Embryonic facial prominence (tissue), 1 donor: ENCODE measurements around the gene ZBTB25.

Source experiments
- DNase-seq: peaks from one replicate; pipeline ENCODE4 v3.0.0-alpha.2; 2016; ENCODE audit errors: extremely low spot score

ZBTB25 gene

DNA sequence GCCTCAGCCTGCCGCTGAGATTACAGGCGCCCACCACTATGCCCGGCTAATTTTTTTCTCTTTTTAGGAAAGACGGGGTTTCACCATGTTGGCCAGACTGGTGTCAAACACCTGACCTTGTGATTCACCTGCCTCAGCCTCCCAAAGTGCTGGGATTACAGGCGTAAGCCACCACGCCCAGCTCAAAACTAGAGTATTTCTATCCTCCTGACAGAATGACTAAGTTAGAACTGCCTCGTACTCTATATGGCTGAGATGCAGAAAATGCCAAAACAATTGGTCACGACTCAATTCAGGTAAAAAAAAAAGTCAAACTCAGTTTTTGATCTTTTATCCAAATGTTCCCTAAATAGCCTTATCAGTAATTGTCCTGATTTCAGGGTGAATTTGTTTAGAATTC is 27.2 kb downstream of the ZBTB25 start:
- DNase-seq: no peak

DNA sequence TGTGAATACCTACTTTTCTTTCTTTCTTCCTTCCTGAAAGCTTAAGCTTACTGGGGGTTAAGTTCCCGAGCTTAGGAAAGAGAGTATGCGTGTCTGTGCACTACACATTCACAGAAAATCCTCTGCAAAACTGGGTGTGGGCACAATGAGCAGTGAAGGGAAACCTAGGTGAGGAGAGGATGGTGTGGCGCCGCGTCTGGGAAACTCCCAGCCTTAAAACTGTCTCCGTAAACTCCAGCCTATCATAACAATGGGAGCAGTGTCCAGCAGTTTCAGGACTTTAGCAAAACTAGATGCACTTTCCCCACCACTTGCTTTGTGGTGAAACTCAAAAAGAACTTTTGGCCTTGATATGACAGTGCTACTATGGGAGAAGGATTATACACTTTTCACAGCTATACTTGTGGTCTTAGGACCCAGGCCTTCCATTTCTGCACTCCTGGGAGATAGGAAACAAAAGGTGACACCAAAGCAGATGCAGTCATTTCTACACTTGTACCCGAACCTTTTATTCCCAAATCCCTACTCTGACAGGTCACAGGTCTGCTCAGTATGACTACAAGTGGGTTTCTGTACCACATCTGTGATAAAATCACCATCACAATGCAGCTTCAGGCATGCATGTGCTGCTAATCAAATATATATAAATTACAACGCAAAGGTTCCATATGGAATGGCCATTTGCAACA is 27.9 kb downstream of the ZBTB25 start:
- no peak for DNase-seq

- DNase-seq: no peak
Measured at GRCh38 chr14:64474698-64475097, 28.9 kb downstream of the ZBTB25 start.

DNA sequence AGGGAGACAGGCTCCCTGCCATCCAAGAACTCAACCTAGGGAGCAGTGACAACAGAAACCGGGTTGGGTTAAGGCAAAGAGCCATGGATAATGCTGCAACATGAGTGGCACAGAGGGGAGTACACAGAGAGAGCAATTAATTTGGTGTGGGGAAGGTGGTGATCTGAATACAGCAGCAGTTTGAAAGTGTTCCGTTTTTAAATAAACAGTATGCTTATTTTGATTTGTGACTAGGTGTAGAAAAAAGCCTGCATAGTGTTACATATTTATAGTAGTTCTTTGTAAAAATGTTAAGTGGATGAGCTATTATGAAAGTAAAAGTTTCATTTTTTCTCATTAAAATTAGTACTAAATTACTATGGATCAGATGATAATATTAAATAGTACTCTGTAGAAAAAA is 29.6 kb downstream of the ZBTB25 start:
- no peak for DNase-seq

GRCh38 chr14:64468451-64468850 is 35.2 kb downstream of the ZBTB25 start:
- no peak for DNase-seq

GRCh38 chr14:64467566-64467965 is 36.1 kb downstream of the ZBTB25 start:
- no peak for DNase-seq

GRCh38 chr14:64467101-64467500 is 36.5 kb downstream of the ZBTB25 start:
- DNase-seq: no peak

- no peak for DNase-seq
Measured at GRCh38 chr14:64465831-64466554, 37.6 kb downstream of the ZBTB25 start.

- no peak for DNase-seq
Measured at GRCh38 chr14:64465191-64465822, 38.3 kb downstream of the ZBTB25 start, which contains the start of gene AKAP5. TSS of gene AKAP5 (plus strand) at chr14:64465499. CDS start at chr14:64468395, 2,896 bp downstream.

- no peak for DNase-seq
Measured at GRCh38 chr14:64464651-64465050, 39.0 kb downstream of the ZBTB25 start.

DNA sequence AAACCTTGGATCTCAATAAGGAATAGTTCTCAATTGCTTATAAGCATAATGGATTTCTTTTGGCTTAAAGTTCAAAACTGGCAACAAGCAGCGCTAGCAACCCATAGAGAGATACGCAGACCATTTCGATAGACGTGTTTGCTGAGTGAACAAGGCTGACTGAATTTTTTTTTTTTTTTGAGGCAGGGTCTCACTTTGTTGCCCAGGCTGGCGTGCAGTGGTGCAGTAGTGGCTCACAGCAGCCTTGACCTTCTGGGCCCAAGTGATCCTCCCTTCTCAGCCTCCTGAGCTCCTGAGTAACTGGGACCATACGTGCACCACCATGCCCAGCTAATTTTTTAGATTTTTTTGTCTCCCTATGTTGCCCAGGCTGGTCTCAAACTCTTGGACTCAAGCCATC is 39.8 kb downstream of the ZBTB25 start:
- DNase-seq: no peak

DNA sequence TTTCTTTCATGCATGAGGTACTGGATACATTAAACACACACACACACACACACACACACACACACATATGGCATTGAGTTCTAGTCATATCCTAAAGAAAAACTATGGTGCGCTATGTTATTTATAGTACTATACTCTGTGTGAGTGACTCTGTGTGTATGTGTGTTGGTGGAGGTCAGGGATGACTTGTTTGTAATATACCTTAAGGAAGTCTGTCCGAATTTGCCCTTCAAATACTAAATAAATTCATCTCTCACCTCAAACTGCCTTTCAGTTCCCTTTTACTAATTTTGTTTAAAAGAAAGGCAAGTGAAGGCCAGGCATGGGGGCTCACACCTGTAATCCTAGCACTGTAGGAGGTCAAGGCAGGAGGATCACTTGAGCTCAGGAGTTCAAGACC is 40.4 kb downstream of the ZBTB25 start:
- no peak for DNase-seq

GRCh38 chr14:64461221-64461620 is 42.4 kb downstream of the ZBTB25 start:
- no peak for DNase-seq

GRCh38 chr14:64459405-64460136 is 44.1 kb downstream of the ZBTB25 start:
- DNase-seq: no peak

DNA sequence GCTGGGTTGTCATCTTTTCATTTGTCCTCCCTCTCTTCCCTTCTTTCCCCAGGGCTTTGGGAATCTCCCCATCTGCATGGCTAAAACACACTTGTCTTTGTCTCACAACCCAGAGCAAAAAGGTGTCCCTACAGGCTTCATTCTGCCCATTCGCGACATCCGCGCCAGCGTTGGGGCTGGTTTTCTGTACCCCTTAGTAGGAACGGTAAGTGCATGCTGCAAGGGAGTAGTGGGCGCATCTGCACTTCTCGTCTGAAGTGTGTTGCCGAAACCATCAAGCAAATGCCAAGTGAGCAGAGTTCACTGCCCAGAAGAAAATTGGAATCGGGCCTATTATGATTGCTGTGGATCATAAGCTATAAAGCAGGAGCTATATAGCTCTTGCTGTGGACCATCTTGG is 49.0 kb downstream of the ZBTB25 start:
- no peak for DNase-seq

DNA sequence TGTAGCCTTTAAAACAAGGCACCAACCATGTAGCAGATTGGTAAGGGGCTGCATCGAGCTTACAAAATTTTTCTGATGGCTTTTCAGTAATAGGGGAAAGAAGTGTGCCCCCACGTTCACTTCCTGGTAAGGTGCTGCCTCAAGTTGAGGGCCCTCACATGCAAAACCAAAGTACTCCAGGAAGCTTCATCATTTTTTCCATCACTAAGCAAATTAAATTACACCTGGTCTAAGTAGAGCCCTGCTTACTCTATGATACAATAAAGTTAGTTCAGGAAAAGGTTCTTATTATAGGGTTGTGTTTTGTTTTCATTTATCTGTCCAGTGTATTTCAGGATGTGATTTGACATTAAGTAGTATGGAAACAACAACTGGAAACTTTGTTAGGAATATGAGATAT is 53.4 kb downstream of the ZBTB25 start:
- no peak for DNase-seq

- no peak for DNase-seq
Measured at GRCh38 chr14:64447876-64448670, 55.6 kb downstream of the ZBTB25 start.

DNA sequence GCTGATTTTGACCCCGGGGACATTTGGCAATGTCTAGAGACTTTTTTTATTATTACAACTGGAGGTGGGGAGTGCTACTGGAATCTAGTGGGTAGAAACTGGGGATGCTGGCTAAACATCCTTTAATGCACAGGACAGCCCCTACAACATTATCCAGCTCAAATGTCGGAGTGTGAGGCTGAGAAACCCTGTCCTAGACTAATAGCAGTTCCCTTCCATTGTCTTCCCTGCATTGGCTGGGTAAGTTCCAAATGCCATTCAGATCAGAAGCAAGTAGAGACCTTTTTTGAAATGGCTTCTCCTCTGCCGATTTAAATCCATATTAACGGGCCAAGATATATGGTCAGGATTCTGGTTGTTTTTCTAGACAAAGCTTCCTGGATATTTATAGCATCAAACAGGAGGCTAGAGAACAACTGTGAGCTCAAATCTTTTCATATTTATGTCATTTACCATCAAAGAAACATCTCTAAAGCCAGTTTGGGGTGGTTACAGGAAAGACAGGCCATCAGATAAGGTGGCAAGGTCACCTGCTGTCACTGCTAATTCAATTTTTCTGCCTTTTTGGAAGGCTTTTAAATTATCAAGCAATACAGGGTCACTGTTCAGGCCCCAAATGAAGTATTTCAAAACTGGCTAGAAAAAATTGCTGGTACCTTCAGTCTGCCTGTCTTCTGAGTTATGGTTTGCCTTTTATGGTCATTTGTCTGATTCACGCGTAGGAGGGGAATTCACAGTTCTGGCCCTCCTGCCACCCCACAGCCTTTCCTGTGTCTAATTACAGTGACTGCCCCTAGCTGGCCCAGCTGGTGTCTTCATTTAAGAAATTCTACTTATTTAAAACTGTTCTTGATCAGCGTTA is 58.4 kb downstream of the ZBTB25 start:
- no peak for DNase-seq

DNA sequence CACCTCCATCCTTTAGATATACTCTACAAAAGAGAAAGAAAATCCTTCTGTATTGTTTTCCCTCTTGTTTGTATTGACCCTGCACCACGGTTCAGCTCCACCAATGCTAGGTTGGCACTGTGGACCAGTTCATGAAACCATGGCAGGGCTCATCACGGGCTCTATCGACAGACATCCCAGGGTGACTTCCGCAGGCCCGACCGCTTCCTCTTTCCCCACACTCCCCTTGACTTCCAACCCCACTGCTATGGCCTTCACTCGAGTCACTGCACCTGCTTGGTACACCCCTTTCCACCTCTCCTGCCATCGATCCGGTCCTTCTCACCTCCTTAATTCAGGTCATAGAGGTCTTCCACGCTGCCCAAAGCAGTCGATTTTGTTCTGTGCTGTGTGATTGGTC is 59.5 kb downstream of the ZBTB25 start:
- DNase-seq: no peak

DNA sequence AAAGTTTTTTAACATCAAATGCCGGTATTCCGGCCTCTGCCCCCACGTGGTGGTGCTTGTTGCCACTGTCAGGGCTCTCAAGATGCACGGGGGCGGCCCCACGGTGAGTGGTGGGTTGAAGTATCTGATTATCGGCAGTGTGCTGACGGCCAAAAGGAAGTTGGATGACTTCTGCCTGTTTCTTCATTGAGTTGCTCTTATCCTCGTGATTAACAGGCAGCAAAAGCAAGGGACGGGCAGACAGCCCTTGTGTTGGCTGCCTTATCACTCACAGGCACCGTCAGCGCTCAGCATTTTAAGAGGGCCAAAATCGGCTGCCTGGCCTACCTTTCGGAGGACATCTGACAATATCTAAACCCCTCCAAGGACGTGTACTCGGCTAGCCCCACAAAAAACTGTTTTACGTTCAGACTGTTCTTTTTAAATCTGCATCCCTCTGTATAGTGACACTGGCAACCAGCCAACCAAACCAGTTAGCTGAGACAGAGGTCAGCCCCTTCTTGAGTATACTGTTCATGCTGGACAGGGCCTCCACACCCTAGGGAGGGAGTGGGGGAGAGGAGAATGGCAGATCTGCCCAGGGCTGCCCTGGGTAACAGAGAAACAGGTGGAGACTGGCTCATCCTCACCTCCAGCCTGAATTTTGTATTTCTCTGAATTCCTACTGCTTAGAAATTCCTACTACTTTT is 61.2 kb downstream of the ZBTB25 start:
- no peak for DNase-seq
